OCI-LY1 (cell line): ENCODE results near the gene CANT1.

Experiments used
- EZH2 ChIP-seq: fragments of 200-600 bp; sonication (generic), shearing (Covaris generic); IDR thresholded peaks from 2 replicates; pipeline ENCODE4 v1.8.0; 2017; ENCODE audit warnings: borderline replicate concordance, mixed run types, mild to moderate bottlenecking, antibody characterized with exemption, low read length, moderate library complexity, mixed read lengths
- TF ChIP-seq, protein P1 (sequence below): fragments of 200-600 bp; sonication (generic), shearing (Covaris generic); IDR thresholded peaks from 2 replicates; pipeline ENCODE4 v1.5.1; 2017; ENCODE audit warnings: mild to moderate bottlenecking, antibody characterized with exemption, low read length, moderate library complexity, mixed read lengths

DNA sequence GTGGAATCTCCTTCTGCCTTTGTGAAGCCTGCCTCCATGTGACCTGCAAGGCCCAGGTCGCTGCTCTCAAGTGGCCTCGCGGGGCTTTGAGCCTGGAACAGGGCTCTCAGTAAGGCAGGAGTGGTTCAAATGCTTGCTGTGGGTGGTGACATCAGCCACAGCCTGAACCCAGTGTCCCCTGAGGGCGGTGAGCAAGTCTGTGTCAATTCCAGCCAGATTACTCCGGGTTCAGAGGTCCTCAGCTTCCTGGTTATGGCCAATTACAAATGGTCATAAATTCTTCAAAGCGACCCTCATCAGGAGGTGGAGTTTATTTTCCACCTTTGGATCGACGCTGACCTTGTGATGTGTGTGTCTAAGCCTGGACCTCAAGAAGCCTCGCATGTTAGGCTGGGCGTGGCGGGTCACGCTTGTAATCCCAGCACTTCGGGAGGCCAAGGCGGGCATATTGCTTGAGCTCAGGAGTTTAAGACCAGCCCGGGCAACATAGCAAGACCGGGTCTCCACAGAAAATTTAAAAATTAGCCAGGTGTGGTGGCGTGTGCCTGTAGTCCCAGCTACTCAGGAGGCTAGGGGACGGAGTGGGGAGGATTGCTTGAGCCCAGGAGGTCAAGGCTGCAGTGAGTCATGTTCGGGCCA, 47.1 kb downstream of the CANT1 start:
- TF ChIP-seq, protein P1, sequence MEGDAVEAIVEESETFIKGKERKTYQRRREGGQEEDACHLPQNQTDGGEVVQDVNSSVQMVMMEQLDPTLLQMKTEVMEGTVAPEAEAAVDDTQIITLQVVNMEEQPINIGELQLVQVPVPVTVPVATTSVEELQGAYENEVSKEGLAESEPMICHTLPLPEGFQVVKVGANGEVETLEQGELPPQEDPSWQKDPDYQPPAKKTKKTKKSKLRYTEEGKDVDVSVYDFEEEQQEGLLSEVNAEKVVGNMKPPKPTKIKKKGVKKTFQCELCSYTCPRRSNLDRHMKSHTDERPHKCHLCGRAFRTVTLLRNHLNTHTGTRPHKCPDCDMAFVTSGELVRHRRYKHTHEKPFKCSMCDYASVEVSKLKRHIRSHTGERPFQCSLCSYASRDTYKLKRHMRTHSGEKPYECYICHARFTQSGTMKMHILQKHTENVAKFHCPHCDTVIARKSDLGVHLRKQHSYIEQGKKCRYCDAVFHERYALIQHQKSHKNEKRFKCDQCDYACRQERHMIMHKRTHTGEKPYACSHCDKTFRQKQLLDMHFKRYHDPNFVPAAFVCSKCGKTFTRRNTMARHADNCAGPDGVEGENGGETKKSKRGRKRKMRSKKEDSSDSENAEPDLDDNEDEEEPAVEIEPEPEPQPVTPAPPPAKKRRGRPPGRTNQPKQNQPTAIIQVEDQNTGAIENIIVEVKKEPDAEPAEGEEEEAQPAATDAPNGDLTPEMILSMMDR, result no peak
- no peak for TF ChIP-seq EZH2
